Myocyte (in vitro differentiated cells): ENCODE results near the gene FASTK. TPM values are rescaled to one million over a fixed set of nuclear protein-coding genes. Genes with fewer than 3 reads are reported as not detected.

Source experiments
- DNase-seq: peaks from one replicate; pipeline ENCODE4 v3.0.0-alpha.2; 2012; ENCODE audit warnings: low read depth
- total RNA-seq: library from RNA; depleted of rRNA; stranded (reverse); fragments of >200 nt; gene quantifications from 2 replicates; pipeline ENCODE4 v1.2.3, GENCODE V29; 2014

The FASTK gene
- total RNA-seq, 1 donor from 2014 or later = 177 TPM

DNA sequence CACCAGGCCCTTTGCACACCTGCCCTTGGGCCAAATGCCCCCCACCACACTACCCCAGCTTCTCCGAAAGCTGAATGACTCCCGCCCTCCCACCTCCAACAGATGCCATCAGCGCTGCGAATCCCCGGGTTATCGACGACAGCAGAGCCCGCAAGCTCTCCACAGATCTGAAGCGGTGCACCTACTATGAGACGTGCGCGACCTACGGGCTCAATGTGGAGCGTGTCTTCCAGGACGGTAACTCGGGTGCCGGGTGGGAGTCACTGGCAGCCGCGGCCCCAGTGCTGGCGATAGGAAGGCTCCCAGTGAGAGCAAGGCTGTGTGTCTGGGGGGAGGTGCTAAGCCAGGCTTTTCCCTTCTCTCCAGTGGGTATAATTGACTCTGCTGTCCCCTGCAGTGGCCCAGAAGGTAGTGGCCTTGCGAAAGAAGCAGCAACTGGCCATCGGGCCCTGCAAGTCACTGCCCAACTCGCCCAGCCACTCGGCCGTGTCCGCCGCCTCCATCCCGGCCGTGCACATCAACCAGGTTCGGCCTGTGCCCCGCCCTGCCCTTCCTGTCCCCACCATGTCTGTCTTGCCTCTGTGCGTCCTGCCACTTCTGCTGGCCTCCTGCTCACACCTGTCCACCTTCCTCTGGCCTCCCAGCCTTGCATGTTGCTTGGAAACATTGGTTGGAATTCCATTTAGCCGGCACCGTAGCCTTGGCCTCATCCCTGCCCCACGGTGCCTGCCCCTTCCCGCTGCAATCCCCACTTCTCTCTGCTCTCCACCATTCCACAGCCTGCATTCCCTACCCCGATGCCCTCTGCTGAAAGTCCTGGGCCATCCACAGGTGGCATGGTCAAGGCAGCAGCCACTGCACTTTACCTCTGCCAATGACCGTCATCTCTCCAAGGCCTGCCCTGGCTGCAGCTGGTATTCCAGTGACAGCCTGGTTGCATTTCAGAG lies 37.8 kb upstream of the FASTK start:
- DNase-seq = no peak

DNA sequence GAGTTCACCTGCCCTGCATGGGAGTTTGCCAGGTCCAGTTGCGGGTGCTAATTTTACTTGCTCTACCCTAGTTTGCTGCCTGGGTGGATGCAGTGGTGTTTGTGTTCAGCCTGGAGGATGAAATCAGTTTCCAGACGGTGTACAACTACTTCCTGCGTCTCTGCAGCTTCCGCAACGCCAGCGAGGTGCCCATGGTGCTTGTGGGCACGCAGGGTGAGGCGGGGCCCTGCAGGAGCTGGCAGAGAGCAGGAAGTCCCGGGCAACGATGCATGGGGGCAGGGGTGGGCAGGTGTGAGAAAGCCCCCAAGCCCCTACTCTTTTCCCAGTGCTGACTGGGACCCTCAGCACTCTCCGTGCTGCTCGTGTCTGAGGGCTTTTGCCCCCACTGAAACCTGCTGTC lies 37.0 kb upstream of the FASTK start:
- DNase-seq = no peak

DNA sequence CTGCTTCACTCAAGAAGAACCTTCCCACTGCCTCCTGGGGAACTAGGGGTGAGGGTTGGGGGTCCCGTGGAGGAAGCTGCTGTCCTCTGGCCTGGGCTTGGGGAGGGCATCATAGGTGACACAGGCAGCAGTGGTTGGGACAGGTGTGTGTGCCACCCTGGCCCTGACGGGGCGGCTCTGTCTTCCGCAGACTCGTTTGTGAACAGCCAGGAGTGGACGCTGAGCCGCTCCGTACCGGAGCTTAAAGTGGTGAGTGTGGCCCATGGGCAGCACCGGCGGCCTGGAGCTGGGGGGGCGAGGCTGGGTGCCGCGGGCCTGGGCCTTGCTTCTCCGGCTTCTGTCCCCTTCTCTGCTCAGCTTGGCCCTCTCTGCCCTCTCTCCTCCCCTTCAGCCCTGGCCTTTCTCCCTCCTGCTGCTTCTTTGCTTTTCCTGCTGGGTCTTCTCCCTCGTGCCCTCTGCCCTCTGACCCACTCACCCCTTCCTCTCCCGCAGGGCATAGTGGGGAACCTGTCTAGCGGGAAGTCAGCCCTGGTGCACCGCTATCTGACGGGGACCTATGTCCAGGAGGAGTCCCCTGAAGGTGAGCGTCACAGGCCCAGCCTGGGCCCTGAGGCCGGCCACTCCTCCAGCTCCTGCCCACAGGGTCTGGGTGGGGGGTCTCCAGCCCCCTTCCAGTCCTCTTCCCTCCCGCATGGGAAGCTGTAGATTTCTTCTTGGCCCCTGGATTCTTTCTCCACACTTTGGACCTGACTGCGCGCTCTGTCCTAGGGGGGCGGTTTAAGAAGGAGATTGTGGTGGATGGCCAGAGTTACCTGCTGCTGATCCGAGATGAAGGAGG lies 36.2 kb upstream of the FASTK start:
- no peak for DNase-seq

DNA sequence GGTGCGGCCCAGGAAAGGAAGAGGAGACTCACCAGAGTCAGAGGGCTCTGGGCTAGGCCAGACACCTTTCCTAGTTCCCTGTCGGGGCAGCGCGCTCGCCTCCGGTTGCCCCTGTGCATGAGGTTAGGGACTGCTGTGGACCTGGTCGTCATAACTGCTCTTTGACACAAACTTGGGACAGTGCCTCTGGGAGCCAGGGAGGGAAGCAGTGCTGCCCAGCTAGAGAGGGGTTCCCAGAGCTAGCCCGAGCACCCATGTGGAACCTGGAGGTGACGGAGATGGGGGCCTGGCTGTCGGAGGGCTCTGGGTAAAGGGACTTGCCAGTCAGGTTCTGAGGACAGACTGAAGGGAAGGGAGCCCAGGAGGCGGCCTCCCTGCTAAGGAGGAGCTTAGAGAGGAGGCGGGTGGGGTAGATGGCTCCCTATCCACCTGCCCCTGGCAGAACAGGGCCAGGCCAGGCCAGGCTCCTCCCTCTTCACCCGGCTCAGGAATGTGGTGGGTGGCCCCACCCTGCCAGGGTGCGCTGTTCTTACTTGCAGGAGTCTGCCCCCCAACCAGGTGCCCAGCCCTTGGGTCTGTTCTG lies 35.3 kb upstream of the FASTK start:
- DNase-seq = peak; percentile 38

DNA sequence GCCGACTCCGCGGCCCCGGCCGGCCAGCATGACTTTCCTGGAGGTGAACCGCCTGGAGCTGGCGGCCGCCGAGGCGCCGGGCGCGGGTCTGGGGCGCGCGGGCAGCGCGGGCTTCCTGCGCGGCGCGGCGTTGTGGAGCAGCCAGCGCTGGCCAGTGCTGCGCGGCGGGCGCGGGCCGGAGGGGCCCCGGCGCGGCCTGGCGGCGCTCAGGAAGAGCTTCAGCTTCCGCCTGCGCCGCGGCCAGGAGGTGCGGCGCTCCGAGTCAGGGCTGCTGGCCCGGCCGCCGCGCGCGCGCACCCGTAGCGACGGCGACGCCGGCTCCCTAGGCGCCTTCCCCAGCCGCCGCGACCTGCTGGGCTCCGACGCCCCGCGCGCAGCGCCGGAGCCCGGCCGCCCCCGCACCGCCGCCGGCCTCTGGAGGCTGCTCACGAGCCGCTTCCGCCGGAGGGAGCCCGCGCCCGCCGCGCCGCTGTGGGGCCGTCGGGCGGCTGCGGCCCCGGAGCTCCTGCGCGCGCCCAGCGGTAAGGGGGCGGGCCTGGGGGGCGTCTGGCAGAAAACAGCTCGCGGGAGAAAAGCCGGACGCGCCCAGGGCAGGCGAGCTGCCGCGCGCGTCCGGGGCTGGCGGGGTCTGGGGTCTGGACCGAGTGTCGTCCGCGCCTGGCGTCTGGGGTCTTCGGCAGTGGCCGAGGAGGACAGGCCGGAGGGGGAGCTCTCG lies 34.7 kb upstream of the FASTK start:
- DNase-seq = no peak

DNA sequence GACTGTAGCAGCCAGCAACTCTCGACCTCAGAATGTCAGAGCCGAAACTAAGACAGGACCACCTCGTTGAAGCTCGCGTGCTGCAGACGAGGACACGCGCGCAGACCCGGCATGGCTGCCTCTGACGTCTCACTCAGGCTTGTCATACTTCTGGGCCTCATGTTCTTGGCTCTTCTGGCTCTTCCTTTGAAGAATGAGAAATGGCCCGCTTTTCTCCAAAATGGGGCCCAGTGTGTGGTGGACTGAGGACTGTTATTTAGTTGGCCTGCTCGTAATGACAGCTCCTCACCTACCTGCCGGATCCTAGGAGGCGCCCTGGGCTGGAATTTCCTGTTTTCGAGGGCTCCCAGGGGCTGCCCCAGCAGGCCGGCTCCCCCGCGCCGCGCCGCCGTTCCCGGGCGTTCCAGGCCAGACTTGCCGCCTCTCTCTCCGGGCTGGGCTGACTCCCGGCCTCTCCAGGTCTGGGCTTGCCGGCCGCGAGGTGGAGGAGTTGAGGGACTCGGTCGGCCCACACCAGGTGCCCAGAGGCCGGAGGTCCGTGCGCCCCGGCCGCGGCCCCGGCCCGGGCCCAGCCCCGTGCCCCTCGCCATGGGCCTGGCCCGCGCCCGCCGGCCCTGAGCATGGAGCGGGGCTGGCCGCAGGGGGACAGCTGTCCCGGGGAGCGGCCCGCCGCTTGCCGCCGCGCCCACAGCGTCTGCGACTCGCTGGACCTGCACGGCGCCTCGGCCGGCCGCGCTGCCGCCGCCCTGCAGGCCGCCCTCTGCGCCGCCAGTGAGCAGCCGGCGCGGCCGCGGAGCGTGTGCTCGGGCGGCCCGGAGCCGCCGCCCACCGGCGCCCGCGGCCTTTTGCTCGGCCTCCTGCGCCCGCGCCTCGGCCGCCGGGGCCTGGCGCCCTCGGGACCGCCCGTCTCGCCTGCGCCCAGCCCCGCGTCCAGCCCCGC lies 33.8 kb upstream of the FASTK start:
- DNase-seq = no peak

DNA sequence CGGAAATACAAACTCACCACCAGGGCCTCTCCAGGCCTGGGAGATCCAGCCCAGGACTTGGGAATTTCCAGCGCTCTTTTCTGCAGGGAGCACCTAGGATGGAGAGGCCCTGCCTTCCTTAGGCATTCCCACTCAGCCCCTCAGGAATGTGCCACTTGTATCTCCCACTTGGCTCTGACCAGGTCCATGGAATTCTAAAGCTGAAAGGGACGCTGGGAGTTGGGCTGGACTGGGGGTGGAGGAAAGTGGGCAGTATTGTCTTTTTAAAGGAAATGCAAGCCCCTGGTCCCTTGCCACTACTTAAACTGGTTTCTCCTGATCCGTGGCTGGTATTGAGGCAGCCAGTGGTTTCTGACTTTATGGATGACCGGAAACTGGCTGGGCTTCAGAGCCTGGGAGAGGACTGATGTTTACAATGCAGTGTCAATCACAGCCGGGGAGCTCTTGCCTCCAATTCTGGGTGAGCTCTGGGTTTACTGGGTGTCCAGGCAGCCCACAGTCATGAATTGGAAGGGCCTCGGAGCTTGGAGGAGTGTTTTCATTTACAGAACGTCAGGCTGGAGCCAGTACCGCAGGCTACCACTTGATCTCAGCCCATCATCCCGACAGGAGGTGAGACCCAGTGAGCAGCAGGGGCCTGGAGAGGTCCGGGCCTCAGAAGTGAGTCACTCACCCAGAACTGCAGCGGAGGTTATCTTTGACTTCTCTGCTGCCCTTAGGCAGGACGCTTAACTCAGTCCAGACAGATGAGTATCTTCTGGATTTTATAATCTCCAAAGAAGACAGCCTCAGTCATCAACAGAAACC lies 32.9 kb upstream of the FASTK start:
- DNase-seq = peak; percentile 87

DNA sequence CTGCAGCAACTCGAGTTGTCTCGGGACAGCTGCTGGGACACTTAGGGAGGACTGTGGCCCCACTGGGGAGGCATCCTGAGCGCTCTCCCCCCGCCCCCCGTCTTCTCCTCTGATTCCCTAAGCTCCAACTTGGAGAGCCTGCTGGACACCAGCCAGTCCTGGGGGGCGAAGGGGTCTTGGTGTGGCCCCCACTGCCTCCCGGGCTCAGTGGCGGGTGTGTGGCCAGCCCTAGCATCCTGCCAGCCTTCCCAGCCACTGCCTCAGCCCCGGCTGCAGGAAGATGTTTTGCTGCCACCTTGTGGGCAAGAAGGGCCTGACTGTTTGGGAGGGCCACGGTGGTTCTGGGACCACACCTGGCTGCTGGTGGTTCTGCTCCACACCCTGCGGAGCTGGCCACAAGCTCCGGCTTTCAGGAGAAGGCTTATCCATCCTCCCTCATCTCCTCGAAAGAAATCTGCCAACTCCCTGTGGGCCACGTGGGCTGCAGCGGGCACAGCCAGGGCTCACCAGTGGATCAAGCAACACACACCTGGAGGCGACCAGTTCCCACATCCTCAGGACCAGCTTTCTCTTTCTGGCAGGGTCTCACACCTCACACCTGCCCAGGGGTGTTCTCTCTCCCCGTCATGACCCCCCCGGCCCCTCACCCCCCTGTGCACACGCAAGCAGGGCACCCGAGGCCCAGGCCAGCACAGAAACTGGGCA lies 30.5 kb upstream of the FASTK start:
- peak; percentile 84 for DNase-seq

DNA sequence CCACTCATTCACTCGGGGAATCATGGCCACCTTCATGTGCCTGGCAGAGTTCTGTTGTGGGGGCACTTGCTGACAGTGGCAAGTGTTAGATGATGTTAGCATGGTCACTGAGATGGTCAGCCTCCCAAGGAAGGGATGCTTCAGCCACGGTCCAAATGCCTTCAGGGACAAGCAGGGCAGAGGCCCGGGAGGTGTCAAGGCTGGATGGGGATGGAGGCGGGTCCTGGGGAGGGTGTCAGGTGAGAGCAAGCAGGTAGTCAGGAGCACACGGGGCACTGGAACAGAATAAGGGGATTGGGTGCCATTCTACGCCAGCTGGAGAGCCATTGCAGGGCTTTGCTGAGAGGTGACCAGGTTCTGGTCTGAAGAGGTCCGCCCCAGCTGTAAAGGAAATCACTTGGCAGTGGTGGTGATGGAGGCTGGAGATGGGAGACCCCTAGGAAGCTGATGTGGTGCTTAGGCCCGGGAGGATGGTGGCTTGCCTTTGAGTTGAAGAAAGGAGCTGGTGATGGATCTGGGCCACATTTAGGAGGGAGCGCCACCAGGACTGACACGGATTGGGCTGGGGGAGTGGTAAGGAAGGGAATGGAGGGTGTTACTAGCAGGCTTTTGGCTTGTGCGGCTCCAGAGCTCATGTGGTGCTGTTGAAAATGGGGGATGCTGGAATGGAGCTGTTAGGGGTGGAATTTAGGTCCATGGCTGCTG lies 29.8 kb upstream of the FASTK start:
- DNase-seq = no peak

DNA sequence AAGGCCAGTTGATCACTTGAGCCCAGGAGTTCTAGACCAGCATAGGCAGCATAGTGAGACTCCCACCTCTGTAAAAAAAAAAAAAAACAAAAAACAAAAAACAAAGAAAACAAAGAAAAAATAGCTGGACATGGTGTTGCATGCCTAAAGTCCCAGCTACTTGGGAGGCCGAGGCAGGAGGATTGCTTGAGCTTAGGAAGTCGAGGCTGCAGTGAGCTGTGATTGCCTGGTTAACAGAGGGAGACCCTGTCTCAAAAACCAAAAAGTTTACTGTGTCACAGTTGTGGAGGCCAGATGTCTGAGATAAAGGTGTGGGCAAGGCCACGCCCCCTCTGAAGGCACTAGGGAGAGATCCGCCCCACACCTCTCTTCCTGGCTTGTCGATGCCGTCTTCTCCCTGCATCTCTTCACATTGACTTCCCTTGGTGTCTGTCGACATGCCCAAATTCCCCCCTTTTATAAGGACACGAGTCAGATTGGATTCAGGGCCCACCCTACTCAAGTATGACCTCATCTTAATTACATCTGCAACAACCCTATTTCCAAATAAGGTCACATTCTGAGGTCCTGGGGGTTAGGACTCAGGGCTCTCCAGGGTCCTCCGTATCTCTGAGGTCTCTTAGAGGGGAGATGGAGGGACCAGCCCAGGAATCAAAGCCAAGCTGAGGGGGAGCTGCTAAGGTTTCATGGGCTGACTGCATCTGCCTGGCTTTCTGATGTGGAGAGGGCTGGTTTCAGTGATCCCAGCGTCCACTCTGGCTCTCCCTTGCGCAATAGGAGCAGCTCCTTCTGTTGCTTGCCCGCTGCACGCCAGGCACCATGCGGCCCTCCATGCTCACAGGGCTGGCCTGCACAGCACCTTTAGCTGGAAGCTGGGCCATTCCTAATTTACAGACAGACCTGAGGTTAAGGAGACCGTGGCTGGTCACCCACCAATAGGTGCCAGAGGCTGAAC lies 28.8 kb upstream of the FASTK start:
- DNase-seq = no peak

DNA sequence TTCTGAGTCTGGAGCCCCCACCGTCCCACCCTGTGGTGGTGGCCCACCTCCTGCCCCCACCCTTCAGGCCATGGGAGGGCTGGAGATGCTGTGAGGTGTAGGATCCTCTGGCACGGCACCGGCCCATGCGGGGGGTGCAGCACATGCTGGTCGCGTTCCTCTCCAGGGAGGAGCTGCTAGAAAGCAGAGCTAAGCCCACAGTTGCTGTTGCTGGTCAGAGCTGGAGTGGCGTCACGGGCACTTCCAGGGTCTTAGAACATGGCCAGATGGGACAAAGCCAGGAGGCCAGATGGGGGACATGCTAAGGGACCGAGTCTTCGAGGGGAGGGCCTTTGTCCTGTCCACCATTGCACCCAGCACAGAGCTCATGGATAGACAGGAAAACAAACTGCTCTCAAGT lies 27.3 kb upstream of the FASTK start:
- no peak for DNase-seq

DNA sequence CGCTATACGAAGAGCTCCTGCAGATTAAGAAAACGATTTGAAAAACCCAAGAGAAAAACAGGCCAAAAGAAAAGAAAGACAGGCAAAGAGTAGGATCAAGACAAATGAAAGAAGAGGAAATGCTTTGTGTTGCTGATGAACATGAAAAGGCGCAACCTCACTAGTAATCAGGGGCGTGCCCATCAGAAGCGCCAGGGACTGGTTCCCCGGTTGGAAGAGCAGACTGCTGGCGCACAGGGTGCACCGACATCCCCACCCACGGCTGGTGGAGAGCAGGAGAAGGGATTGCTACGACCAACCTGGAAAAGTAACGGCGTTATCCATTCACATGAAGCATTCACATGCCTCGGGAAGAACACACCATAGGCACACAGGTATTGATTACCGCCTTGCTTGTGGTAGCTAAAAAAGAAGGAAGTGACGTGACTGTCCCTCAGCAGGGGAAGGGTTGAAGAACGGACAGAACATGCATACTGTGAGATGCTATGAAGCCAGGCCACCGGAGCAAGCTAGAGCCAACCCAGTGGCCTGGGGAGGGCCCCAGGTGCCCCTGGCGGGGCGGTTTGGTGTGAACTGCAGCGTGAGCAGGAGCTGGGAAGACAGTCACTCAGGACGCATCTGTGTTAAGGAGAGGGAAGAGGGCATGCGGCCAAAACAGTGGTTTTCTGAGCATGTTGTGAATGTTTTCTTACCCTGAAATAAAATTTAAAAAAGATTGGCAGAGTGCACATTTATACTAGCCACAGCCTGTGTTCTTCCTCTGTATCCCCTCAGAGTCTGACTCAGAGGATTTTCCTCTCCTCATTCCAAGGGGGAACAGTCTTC lies 24.0 kb upstream of the FASTK start:
- DNase-seq = peak; percentile 80

DNA sequence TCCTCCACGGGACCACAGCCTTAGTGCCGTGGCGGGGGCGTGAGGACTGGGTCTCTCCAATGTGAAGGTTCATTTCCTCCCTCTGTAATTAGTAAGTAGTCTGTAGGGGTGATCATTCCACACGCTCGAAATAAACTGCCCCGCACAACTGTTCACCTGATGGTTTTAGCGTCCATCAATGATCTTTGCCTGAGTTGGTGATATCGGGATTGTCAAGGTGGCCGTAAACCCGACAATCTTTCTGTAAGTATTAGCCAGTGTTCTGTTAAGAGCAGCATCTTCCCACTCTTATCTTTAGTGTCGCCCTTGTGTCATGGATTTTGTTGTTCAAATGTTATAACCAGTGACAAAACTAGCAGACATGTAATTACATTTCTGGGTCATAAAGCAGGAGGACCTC lies 23.4 kb upstream of the FASTK start:
- no peak for DNase-seq

DNA sequence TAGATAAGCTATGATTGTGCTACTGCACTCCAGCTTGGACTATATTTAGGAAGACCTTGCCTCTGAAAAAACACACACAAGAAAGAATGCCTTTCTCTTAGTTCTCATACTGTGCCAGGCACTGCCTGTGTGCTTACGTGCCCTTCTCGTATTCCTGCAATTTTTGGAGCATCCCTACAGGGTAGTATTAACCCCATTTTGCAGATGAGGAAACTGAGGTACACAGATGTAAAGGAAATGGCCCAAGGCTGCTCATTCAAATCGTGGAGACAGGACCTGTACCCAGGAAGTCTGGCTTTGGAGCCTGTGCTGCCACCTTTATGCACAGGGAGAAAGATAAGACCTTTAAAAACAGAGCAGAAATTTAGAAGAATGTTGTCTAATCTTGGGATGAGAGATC lies 22.4 kb upstream of the FASTK start:
- DNase-seq = no peak

DNA sequence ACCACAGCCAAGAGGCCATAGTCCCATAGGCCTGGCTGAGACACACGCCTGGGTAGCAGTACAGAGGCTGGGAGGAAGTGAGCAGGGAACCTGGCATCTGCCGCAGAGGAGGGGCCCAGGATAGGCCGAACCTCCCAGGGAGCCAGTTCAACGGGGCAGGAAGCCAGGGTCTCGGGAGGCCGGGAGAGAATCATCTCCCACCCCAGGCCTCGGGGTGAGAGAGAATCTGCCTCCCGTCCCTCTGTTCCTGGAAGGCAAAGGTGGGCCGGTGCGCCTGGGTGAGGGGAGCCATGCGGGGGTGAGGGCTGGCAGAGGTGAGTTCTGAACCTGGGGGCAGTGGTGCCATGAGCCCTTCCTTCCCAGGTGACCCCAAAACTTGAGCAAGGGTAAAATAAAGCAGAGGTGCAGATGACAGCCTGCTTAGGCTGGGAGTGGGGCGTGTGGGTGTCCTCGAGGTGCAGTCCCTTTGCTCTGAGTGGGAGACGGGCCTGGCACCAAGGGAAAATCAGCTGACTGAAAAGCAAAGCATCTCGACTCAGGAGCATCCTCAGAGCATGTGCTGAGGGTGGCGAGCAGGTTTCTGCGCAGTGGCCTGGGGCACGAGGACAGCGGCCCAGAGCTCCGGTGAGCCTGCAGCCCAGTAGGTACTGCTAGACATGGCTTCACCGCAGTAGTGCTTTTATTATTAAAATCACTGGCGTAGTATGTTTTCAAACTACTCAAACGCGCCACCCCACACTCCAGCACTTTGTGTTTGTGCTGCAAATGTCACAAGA lies 21.2 kb upstream of the FASTK start:
- DNase-seq = no peak
